ENCODE data around the gene OR52N2.

DNA sequence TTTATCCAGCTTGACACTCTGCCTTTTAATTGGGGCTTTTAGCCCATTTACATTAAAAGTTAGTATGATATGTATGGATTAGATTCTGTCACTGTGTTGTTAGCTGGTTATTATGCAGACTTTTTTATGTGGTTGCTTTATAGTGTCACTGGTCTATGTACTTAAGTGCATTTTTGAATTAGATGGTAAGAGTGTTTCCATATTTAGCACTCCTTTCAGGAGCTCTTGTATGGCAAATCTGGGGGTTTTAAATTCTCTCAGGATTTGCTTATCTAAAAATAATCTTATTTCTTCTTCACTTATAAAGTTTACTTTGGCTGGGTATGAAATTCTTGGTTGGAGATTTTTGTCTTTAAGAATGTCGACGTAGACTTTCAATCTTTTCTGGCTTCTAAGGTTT is 29.0 kb downstream of the OR52N2 start:
- TF ChIP-seq, protein P1, sequence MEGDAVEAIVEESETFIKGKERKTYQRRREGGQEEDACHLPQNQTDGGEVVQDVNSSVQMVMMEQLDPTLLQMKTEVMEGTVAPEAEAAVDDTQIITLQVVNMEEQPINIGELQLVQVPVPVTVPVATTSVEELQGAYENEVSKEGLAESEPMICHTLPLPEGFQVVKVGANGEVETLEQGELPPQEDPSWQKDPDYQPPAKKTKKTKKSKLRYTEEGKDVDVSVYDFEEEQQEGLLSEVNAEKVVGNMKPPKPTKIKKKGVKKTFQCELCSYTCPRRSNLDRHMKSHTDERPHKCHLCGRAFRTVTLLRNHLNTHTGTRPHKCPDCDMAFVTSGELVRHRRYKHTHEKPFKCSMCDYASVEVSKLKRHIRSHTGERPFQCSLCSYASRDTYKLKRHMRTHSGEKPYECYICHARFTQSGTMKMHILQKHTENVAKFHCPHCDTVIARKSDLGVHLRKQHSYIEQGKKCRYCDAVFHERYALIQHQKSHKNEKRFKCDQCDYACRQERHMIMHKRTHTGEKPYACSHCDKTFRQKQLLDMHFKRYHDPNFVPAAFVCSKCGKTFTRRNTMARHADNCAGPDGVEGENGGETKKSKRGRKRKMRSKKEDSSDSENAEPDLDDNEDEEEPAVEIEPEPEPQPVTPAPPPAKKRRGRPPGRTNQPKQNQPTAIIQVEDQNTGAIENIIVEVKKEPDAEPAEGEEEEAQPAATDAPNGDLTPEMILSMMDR (IDR thresholded peaks at IDR 0.05): no peak
- no peak for TF ChIP-seq POLR2AphosphoS5 (IDR thresholded peaks at IDR 0.05; ENCODE audit: insufficient read depth in 1 of 2, low read depth in 1 of 2)

Data from vagina (tissue), 2 donors.